Right lobe of liver (tissue), 6 donors: ENCODE results near the gene WNT7A. TPM values are rescaled to one million over a fixed set of nuclear protein-coding genes. Genes with fewer than 3 reads are reported as not detected.

Experiments used
- ATAC-seq, 4 donors: fragments of 200-7000 bp; cut with Tn5 transposase; one replicate each; pipeline ENCODE4 v1.9.1; 2020; ENCODE audit warnings: mild to moderate bottlenecking in 4 of 4, moderate library complexity in 4 of 4
- DNase-seq, 3 donors: peaks; one replicate each; pipeline ENCODE4 v3.0.0-alpha.2; 2020
- H3K27ac ChIP-seq, 3 donors: fragments of 200-600 bp; one replicate each; pipeline ENCODE4 v1.8.0; 2022
- H3K27me3 ChIP-seq, 2 donors: fragments of 200-600 bp; one replicate each; pipeline ENCODE4 v1.8.0; 2022
- H3K36me3 ChIP-seq, 4 donors: fragments of 200-600 bp; sonication (generic) in 1 of 4; one replicate each; pipeline versions ENCODE4 v1.5.1 to v1.8.0; 2017 to 2022; ENCODE audit warnings: control low read depth in 1 of 4
- H3K4me1 ChIP-seq, 4 donors: fragments of 200-600 bp; sonication (generic) in 1 of 4; one replicate each; pipeline versions ENCODE4 v1.5.1 to v1.8.0; 2017 to 2022; ENCODE audit warnings: control low read depth in 1 of 4
- H3K4me3 ChIP-seq, 3 donors: fragments of 200-600 bp; one replicate each; pipeline ENCODE4 v1.8.0; 2022
- H3K9me3 ChIP-seq, 4 donors: fragments of 200-600 bp; sonication (generic) in 1 of 4; one replicate each; pipeline versions ENCODE4 v1.5.1 to v1.8.0; 2017 to 2022; ENCODE audit warnings: control low read depth in 1 of 4
- POLR2A ChIP-seq: fragments of 450-650 bp; IDR thresholded peaks from one replicate; pipeline ENCODE4 v1.6.1; 2017; ENCODE audit warnings: antibody characterized with exemption, mild to moderate bottlenecking
- WGBS: methylation state at CpG from one replicate; pipeline ENCODE4 v1.1.6; 2018; ENCODE audit warnings: low coverage, low lambda C conversion rate; ENCODE audit not compliant: insufficient coverage; ENCODE audit errors: missing lambda C conversion rate; 5-methylcytosine and 5-hydroxymethylcytosine counted together
- intact Hi-C, 2 donors: fragments of 100-400 bp; cut with DNase I; formaldehyde crosslinking; loops; one replicate each; pipeline versions ENCODE4 v1.11.2 to v1.14.1; 2022
- total RNA-seq, 6 experiments: library from RNA; depleted of rRNA in 2 of 6; stranded (reverse); fragments of >200 nt in 2 of 6; fragmentation: NEBNext Ultra II Directional in 3 of 6; extraction: Animal tissue kit (Norgen Biotek cat#: 25700) in 3 of 6; gene quantifications; one replicate each; pipeline versions ENCODE4 v1.1.0 to v1.2.4, GENCODE V29; 2016 to 2023
- TF ChIP-seq, protein P1 (sequence below), 4 donors: fragments of 200-600 bp in 3 of 4; fragments of 450-650 bp in 1 of 4; IDR thresholded peaks; one replicate each; pipeline versions ENCODE4 v1.5.1 to v1.8.0; 2016 to 2022; ENCODE audit warnings: antibody characterized with exemption in 4 of 4, mild to moderate bottlenecking in 2 of 4
- donor health status: DM: no; HTN: yes; CAD: no.
- donor health status: DM: no; HTN: no; CAD: no.
- donor health status: DM: no; HTN: no; CAD: no.
- donor health status: DM: no; HTN: yes; CAD: no.
- donor health status: DM: no; HTN: yes; CAD: no.

The WNT7A gene
- total RNA-seq, 6 experiments from 2014 or later: not detected

GRCh38 chr3:13846716-13847570 is 32.9 kb downstream of the WNT7A start:
- WGBS: 36% methylated on average over 8 of the region's 16 CpGs

DNA sequence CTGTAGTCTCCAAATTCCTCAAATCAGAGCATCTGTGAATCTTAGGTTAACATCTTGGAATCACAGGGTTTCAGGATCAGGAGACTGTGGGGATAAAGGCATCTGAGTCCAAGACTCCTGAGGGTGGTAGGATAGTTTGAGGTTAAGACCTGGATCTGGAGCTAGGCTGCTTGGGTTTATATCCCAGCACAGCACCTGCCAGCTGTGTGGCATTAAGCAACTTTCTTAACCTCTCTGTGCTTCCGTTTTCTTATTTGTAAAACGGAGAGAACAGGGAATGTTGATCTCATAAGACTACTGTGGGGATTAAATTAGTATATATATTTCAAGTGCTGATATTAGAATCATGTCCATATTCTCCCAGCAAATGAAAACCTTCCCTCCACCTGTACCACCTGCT is 33.6 kb downstream of the WNT7A start:
- TF ChIP-seq, protein P1, sequence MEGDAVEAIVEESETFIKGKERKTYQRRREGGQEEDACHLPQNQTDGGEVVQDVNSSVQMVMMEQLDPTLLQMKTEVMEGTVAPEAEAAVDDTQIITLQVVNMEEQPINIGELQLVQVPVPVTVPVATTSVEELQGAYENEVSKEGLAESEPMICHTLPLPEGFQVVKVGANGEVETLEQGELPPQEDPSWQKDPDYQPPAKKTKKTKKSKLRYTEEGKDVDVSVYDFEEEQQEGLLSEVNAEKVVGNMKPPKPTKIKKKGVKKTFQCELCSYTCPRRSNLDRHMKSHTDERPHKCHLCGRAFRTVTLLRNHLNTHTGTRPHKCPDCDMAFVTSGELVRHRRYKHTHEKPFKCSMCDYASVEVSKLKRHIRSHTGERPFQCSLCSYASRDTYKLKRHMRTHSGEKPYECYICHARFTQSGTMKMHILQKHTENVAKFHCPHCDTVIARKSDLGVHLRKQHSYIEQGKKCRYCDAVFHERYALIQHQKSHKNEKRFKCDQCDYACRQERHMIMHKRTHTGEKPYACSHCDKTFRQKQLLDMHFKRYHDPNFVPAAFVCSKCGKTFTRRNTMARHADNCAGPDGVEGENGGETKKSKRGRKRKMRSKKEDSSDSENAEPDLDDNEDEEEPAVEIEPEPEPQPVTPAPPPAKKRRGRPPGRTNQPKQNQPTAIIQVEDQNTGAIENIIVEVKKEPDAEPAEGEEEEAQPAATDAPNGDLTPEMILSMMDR (IDR thresholded peaks at IDR 0.05): no peak
- TF ChIP-seq POLR2A: no peak
- Histone ChIP-seq H3K4me1 (no peaks in the 10 kb centered on the region), H3K9me3 (no peaks in the 10 kb centered on the region), H3K36me3 (no peaks in the 10 kb centered on the region), H3K27ac (no peak overlapping the region), H3K27me3 (no peaks in the 10 kb centered on the region), H3K4me3 (no peak overlapping the region)
- 58% methylated on average over 2 of the region's 2 CpGs for WGBS
- ATAC-seq (no peak), DNase-seq (no peak)
- intact Hi-C loops: no loop called here

More at GRCh38 chr3:13846716-13847570, 32.9 kb downstream of the WNT7A start:
- Histone ChIP-seq H3K4me1 (no peaks in the 10 kb centered on the region), H3K27ac (no peak overlapping the region), H3K9me3 (no peaks in the 10 kb centered on the region), H3K36me3 (no peaks in the 10 kb centered on the region), H3K4me3 (no peak overlapping the region), H3K27me3 (no peaks in the 10 kb centered on the region)
- TF ChIP-seq POLR2A: no peak
- TF ChIP-seq, protein P1 (IDR thresholded peaks at IDR 0.05): no peak
- DNase-seq (no peak), ATAC-seq (peak in 1 of 4 donors; percentile 8)
- intact Hi-C loops: no loop called here

GRCh38 chr3:13845806-13846205 is 34.1 kb downstream of the WNT7A start:
- H3K27me3 ChIP-seq: no peaks in the 10 kb centered on the region
- no peak overlapping the region for H3K27ac ChIP-seq
- intact Hi-C loops: no loop called here
- H3K9me3 ChIP-seq: no peaks in the 10 kb centered on the region
- ATAC-seq (no peak), DNase-seq (no peak)
- TF ChIP-seq, protein P1 (IDR thresholded peaks at IDR 0.05): no peak
- no peak for TF ChIP-seq POLR2A
- H3K4me1 ChIP-seq: no peaks in the 10 kb centered on the region
- H3K4me3 ChIP-seq: no peak overlapping the region
- no peaks in the 10 kb centered on the region for H3K36me3 ChIP-seq
- 50% methylated on average over 2 of the region's 7 CpGs for WGBS

GRCh38 chr3:13844911-13845310 is 35.0 kb downstream of the WNT7A start:
- intact Hi-C loops: no loop called here

More at GRCh38 chr3:13844911-13845310, 35.0 kb downstream of the WNT7A start:
- WGBS: 52% methylated on average over 8 of the region's 10 CpGs
- DNase-seq (no peak), ATAC-seq (no peak)
- Histone ChIP-seq H3K27ac (no peak overlapping the region), H3K9me3 (no peaks in the 10 kb centered on the region), H3K36me3 (no peaks in the 10 kb centered on the region), H3K27me3 (no peaks in the 10 kb centered on the region), H3K4me3 (no peak overlapping the region), H3K4me1 (no peaks in the 10 kb centered on the region)
- no peak for TF ChIP-seq POLR2A
- TF ChIP-seq, protein P1 (IDR thresholded peaks at IDR 0.05): no peak
